Fibroblast of pulmonary artery (primary cell): Measurements from ENCODE around the gene VIPR1.

ENCODE experiments used
- DNase-seq: peaks from one replicate; pipeline ENCODE4 v3.0.0-alpha.2; 2010; ENCODE audit warnings: low read depth
- H3K4me3 ChIP-seq: replicated peaks from 2 replicates; pipeline ENCODE4 v1.5.1; 2011; ENCODE audit warnings: low read depth, mild to moderate bottlenecking, control low read depth, low read length, moderate library complexity
- CTCF ChIP-seq: IDR thresholded peaks from 2 replicates; pipeline ENCODE4 v1.5.1; 2011; ENCODE audit warnings: mild to moderate bottlenecking, control low read depth, low read length, inconsistent platforms; ENCODE audit errors: missing control alignments

Gene VIPR1

GRCh38 chr3:42472555-42472954 lies 29.9 kb upstream of the VIPR1 start:
- H3K4me3 ChIP-seq: peak overlapping the region; percentile 26
- no peak for DNase-seq
- TF ChIP-seq CTCF: no peak

GRCh38 chr3:42473083-42473932 lies 29.1 kb upstream of the VIPR1 start:
- H3K4me3 ChIP-seq: peak overlapping the region; percentile 26
- TF ChIP-seq CTCF: no peak
- peak; percentile 100 for DNase-seq

GRCh38 chr3:42476225-42477125 lies 26.0 kb upstream of the VIPR1 start:
- peak; percentile 39 for DNase-seq
- no peak overlapping the region for H3K4me3 ChIP-seq
- TF ChIP-seq CTCF: no peak

- no peak for TF ChIP-seq CTCF
- H3K4me3 ChIP-seq: no peak overlapping the region
- DNase-seq: no peak
These were observed 24.7 kb upstream of the VIPR1 start for GRCh38 chr3:42477696-42478095.

GRCh38 chr3:42478830-42479229 lies 23.6 kb upstream of the VIPR1 start:
- no peak overlapping the region for H3K4me3 ChIP-seq
- DNase-seq: no peak
- no peak for TF ChIP-seq CTCF

- no peak for TF ChIP-seq CTCF
- no peak for DNase-seq
- H3K4me3 ChIP-seq: no peak overlapping the region
These were observed 15.5 kb upstream of the VIPR1 start for GRCh38 chr3:42486814-42487565.
